Measurements from ENCODE around the gene PARD3B.

- TF ChIP-seq POLR2A (IDR thresholded peaks at IDR 0.05; ENCODE audit: low read length) = no peak
- TF ChIP-seq GATA1 (IDR thresholded peaks at IDR 0.05; ENCODE audit: low read depth, low read length) = no peak
Observed at GRCh38 chr2:204914708-204915107, 369.4 kb downstream of the PARD3B start.

Measured in erythroblast (primary cell).